ENCODE data around the gene CDH15. TPM values are rescaled to one million over a fixed set of nuclear protein-coding genes. Genes with fewer than 3 reads are reported as not detected.

Gene CDH15
- total and polyA plus RNA-seq, 2 of the 13 experiments (the other 11 are each of a cell fraction or from before 2014, with no cell fraction given), result 0.74 to 2.2 TPM

- TF ChIP-seq ZNF740 (CRISPR knock-in tag; IDR thresholded peaks at IDR 0.05) (peak; percentile 13; the same call in 1 of the 2 replicates), MTERF4 (CRISPR knock-in tag; IDR thresholded peaks at IDR 0.05) (no peak), JUN (CRISPR knock-in tag; IDR thresholded peaks at IDR 0.05) (no peak), POGZ (CRISPR knock-in tag; IDR thresholded peaks at IDR 0.05) (peak; percentile 63), HMG20A (CRISPR knock-in tag; IDR thresholded peaks at IDR 0.05; ENCODE audit: borderline replicate concordance) (peak; percentile 88; the same call in 1 of the 2 replicates), NFKB2 (CRISPR knock-in tag; IDR thresholded peaks at IDR 0.05; ENCODE audit: borderline replicate concordance) (no peak; the same call in 1 of the 2 replicates), ZSCAN30 (CRISPR knock-in tag; IDR thresholded peaks at IDR 0.05) (no peak), ZNF230 (CRISPR knock-in tag; IDR thresholded peaks at IDR 0.05) (no peak), ZNF775 (CRISPR knock-in tag; IDR thresholded peaks at IDR 0.05; ENCODE audit: borderline replicate concordance) (no peak), ZSCAN29 (CRISPR knock-in tag; conservative IDR thresholded peaks at IDR 0.05) (peak; percentile 71; the same call in 1 of the 2 replicates), HIVEP1 (CRISPR knock-in tag; IDR thresholded peaks at IDR 0.05) (no peak; the same call in none of the 2 replicates), ZBTB10 (CRISPR knock-in tag; IDR thresholded peaks at IDR 0.05; ENCODE audit: borderline replicate concordance) (peak; percentile 90; the same call in 1 of the 2 replicates), IRX3 (CRISPR knock-in tag; IDR thresholded peaks at IDR 0.05; ENCODE audit: borderline replicate concordance, low read depth) (0 out of 2 replicates have a peak, but pooled peaks have one; percentile 9), TP53 (CRISPR knock-in tag; conservative IDR thresholded peaks at IDR 0.05) (peak; percentile 87), KLF6 (CRISPR knock-in tag; IDR thresholded peaks at IDR 0.05) (no peak; the same call in 1 of the 2 replicates), RARG (CRISPR knock-in tag; IDR thresholded peaks at IDR 0.05; ENCODE audit: low read depth) (no peak), ZNF33A (CRISPR knock-in tag; IDR thresholded peaks at IDR 0.05; ENCODE audit: borderline replicate concordance) (no peak), DNMT1 (CRISPR knock-in tag; IDR thresholded peaks at IDR 0.05) (no peak), SRY (CRISPR knock-in tag; IDR thresholded peaks at IDR 0.05) (no peak), DMTF1 (CRISPR knock-in tag; IDR thresholded peaks at IDR 0.05) (peak; percentile 26; the same call in 1 of the 2 replicates), ZNF143 (CRISPR knock-in tag; IDR thresholded peaks at IDR 0.05) (peak; percentile 50; the same call in 1 of the 2 replicates)
These were observed 26.3 kb downstream of the CDH15 start (continued) for GRCh38 chr16:89197633-89198416.
